NCI-H1436 (cell line): ENCODE data around the gene TXNRD3.
"Not testable (repeated sequence)": the region's sequence is repeated elsewhere in the genome, so short reads cannot be mapped to it uniquely, and the experiment has no call there.

ENCODE experiments used
- DNase-seq: peaks from one replicate; lab custom pipeline; 2025; lab: John Stamatoyannopoulos, UW

TXNRD3 gene

GRCh38 chr3:126595479-126595878 is 59.4 kb downstream of the TXNRD3 start:
- not testable (repeated sequence) for DNase-seq

DNA sequence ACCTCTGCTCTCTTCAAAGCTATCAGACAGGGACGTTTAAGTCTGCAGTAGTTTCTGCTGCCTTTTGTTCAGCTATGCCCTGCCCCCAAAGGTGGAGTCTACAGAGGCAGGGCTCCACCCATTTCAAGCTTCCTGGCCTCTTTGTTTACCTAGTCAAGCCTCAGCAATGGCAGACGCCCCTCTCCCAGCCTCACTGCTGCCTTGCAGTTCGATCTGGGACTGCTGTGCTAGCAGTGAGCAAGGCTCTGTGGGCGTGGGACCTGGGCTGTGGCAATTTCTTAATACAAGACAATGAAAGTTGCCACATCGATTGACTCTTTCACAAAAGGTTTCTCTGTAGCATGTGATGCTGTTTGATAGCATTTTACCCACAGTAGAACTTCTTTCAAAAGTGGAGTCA is 63.4 kb downstream of the TXNRD3 start:
- DNase-seq: not testable (repeated sequence)

- no peak for DNase-seq
Observed at GRCh38 chr3:126582311-126582710, 72.6 kb downstream of the TXNRD3 start.

GRCh38 chr3:126581569-126581968 is 73.4 kb downstream of the TXNRD3 start:
- DNase-seq: no peak

- no peak for DNase-seq
Observed at GRCh38 chr3:126580746-126581145, 74.2 kb downstream of the TXNRD3 start.

GRCh38 chr3:126578702-126579101 is 76.2 kb downstream of the TXNRD3 start:
- no peak for DNase-seq

DNA sequence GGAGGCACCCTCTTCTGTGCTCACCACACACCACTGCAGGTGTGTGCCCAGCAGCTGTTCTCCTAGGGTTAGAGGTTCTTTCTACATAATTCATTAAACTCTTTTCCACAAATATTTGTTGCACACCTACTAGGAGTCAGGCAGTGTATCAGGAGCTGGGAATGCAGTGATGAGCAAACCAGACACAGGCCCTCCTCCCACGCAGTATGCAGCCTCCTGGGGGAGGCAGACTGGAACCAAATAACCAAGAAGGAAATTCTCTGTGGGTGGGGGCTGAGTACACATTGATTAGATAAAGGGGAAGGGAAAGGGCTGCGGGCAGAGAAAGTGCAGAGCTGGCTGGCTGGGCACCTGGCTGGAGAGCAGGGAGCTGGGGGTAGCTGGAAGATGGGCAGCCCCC is 77.7 kb downstream of the TXNRD3 start:
- no peak for DNase-seq

GRCh38 chr3:126573492-126574117 is 81.3 kb downstream of the TXNRD3 start:
- peak; percentile 6 for DNase-seq

GRCh38 chr3:126571078-126571477 is 83.8 kb downstream of the TXNRD3 start:
- no peak for DNase-seq

DNA sequence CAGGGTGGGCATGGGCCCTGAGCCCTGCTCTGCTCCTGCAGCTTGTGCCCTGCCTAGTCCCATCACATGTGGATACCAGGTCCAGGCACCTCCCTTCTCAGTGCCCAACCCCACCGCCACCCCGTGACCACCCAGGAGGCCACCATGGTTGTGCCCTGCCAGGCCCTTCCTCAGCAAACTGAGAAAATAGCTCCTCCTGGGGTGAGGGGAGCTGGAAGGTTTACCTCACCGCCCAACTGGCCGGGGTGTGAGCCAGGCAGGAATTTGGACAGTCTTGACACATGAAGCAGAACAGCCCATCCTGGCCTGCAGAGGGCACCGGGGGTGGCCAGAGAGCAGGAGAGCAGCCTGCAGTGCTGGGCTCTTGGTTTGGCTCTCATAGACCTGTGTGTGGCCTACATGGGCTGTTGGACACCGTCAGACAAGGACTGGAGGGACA is 84.8 kb downstream of the TXNRD3 start:
- DNase-seq: no peak

DNA sequence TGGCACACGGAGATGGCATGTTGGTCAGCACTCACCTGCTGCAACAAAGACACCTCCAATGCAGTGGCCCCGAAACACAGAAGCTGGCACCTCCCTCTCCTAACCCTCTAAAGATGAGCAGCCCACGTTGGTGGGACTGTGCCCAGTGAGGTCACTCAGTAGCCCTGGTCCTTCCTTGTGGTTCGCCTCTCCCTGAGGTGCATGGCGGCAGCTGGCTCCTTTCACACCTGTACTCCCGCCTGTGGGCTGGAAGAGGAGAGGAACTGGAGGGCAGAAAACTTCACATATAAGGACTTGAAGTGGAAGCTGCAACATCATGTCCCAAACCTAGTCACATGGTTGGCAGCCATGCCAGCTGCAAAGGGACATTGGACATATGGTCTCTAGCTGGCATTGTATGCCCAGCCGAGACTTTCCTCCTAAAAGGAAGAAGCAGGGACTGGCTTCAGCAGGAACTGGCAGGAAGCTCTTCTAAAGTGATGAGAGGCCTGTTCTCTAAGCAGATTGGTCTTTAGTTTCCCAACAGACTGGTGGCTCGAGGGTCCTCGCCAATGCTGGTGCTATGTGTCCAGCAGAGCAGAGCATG is 85.4 kb downstream of the TXNRD3 start:
- DNase-seq: no peak

DNA sequence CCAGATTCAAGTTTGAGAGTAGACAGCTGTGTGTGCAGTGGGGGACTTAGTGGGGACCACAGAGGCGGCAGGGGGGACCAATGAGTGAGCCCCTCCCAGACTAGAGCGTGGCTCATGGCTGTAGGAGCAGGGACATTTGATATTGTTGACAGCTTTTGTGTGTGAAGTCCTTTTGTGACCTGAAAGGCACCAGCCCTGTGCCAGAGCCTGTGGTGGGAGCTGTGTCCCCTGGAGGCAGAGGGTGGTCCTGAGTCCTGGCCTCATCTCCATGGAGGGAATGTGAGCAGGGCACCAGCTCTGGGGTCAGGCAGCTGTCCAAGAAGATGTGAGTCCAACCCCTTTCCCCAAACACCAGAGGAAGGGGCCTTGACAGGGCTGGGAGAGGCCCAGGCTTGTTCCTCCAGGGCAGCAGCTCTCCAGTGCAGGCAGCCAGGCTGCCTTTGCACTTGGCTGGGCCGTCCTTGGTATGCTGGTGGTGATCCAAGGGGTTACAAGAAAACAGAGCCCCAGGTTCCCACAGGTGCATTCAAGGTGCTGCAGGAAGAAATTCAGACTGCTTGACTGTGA is 86.1 kb downstream of the TXNRD3 start:
- DNase-seq: no peak

DNA sequence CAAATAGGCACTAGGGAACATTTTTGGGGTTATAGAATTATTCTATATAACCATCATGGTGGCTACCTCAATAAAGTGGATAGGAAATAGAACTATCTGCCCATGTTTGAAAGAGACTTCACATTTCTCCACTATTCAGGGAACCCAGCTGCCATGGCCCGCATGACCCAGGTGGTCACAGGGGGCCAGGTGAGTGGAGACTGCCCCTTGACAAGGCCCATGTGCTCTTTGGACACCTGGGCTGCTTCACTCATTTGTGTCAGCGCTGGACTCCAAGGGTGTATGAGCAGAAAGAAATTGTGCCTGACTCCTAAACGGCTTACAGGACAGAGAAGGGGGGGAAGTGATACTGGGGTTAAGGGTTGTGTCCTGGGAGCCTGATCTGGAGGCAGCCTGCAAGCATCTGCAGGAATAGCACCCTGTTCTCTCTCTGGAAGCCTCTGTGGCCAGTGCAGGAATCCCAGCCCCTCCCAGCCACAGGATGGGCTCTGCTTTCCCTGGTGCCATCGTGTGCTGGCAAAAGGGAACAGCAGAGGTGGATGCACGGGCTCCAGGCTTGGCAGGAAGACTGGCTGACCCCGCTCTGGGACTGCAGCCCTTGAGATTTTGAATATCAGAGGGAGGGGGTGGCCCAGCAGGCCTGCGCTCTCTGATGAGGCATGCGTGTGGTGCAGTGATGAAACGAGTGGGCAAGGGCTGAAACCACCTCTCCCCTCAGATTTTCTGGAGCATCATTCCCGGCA is 87.1 kb downstream of the TXNRD3 start:
- no peak for DNase-seq

DNA sequence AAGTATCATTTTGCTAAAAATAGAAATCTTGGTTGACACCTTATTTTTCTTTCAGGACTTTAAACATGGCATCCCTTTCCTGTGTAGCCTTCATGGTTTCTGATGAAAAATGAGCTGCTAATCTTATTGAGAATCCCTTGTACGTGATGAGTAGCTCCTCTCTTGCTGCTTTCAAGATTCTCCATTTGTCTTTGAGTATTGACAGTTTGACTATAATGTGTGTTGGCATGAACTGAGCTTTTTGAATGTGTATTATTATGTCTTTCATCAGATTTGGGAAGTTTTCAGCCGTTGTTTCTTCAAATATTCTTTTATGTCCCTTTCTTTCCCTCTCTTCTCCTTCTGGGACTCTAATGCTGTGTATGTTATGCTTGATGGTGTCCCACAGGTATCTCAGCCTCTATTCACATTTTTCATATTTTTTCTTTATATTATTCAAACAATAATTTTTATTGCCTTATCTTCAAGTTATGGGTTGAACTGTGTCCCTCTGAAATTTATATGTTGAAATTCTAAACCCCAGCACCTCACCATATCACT is 92.1 kb downstream of the TXNRD3 start:
- DNase-seq: no peak

- DNase-seq: no peak
Observed at GRCh38 chr3:126558336-126559071, 96.4 kb downstream of the TXNRD3 start, which contains the start of gene C3orf22. Gene C3orf22 (minus strand): TSS chr3:126558932. CDS start chr3:126553390, 5,542 bp downstream.

DNA sequence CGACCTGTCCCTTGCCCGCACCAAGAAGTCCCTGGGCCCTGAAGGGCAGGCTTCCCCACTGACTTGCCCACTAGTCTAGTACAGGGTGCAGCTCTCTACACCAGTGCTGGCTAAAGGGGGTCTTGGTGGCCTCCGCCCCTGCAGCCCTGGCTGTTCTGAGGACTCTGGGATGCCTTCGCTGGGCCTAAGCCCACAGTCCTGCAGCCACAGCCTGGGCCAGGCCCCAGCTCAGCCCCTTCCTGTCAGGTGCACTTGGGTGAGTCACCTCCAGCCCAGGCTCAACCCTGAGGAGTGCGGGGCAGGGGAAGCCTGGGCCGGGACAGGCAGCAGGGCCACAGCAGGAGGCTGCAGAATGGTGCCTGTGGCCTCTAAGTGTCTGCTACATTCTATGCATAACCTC is 97.2 kb downstream of the TXNRD3 start:
- no peak for DNase-seq

DNA sequence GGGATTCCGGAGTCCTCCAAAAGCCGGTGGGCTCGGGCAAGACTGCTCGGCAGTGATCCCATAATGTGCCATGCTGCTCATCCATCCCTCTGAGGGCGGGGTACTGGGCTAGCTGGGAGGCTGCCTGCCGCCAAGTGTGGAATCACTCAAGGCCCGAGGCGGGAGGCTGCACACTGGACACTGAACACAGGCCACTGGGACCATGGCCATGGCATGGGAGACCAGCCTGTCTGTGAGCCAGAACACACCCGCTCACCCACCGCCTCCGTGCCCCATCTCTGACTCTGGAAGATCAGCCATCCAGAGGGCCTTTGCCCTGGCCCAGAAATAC is 97.5 kb downstream of the TXNRD3 start:
- no peak for DNase-seq
